GM19455 (cell line): ENCODE results near the gene KRT5.
"Not testable (repeated sequence)": the region's sequence is repeated elsewhere in the genome, so short reads cannot be mapped to it uniquely, and the experiment has no call there.

ENCODE experiments used
- ATAC-seq: cut with Tn5 transposase; IDR thresholded peaks from one replicate; pipeline ENCODE4 v1.9.1; 2021; ENCODE audit not compliant: unreplicated experiment

KRT5 gene

GRCh38 chr12:52496590-52497071, 23.6 kb downstream of the KRT5 start:
- ATAC-seq: no peak

GRCh38 chr12:52496054-52496453, 24.1 kb downstream of the KRT5 start:
- no peak for ATAC-seq

GRCh38 chr12:52495389-52495788, 24.8 kb downstream of the KRT5 start:
- no peak for ATAC-seq

- ATAC-seq: no peak
These were observed 25.7 kb downstream of the KRT5 start for GRCh38 chr12:52494518-52494917.

- ATAC-seq: no peak
These were observed 26.1 kb downstream of the KRT5 start for GRCh38 chr12:52494100-52494499.

- no peak for ATAC-seq
These were observed 27.0 kb downstream of the KRT5 start, which contains the start of gene KRT6A for GRCh38 chr12:52493172-52493571. Gene KRT6A, minus strand, starts transcription at chr12:52493257. Its CDS starts 69 bp downstream, at chr12:52493188.

- not testable (repeated sequence) for ATAC-seq
These were observed 27.8 kb downstream of the KRT5 start for GRCh38 chr12:52492405-52492804.

GRCh38 chr12:52491495-52491894, 28.7 kb downstream of the KRT5 start:
- not testable (repeated sequence) for ATAC-seq

GRCh38 chr12:52488736-52489135, 31.5 kb downstream of the KRT5 start:
- ATAC-seq: no peak

GRCh38 chr12:52487744-52488443, 32.3 kb downstream of the KRT5 start:
- not testable (repeated sequence) for ATAC-seq

GRCh38 chr12:52487211-52487610, 33.0 kb downstream of the KRT5 start:
- no peak for ATAC-seq

- ATAC-seq: no peak
These were observed 33.8 kb downstream of the KRT5 start for GRCh38 chr12:52486166-52487105.

- no peak for ATAC-seq
These were observed 40.1 kb downstream of the KRT5 start for GRCh38 chr12:52480073-52480472.

GRCh38 chr12:52477651-52478050, 42.5 kb downstream of the KRT5 start:
- ATAC-seq: no peak

GRCh38 chr12:52474212-52474611, 46.0 kb downstream of the KRT5 start:
- ATAC-seq: no peak

- ATAC-seq: no peak
These were observed 46.4 kb downstream of the KRT5 start, which contains the start of gene KRT6C for GRCh38 chr12:52473768-52474167. Gene KRT6C, minus strand, starts transcription at chr12:52473805. Its CDS starts 68 bp downstream, at chr12:52473737.

GRCh38 chr12:52469853-52470252, 50.3 kb downstream of the KRT5 start:
- ATAC-seq: no peak

- no peak for ATAC-seq
These were observed 55.3 kb downstream of the KRT5 start for GRCh38 chr12:52464897-52465296.
